Ureter (tissue), 1 donor: ENCODE data around the gene POLR3K. TPM values are rescaled to one million over a fixed set of nuclear protein-coding genes. Genes with fewer than 3 reads are reported as not detected.

Experiments
- total RNA-seq: library from RNA; stranded (reverse); gene quantifications from one replicate; pipeline ENCODE4 v1.2.4, GENCODE V29; 2023
- donor health status: DM: yes; HTN: yes; CAD: no.

Gene POLR3K
- total RNA-seq, 1 donor from 2014 or later = 14.9 TPM

Other genes with a start within 250 kb of the POLR3K start
- gene SNRNP25, start 220 bp upstream of the POLR3K start, total RNA-seq = 16.8 TPM
- gene RHBDF1, start 19.0 kb upstream of the POLR3K start, total RNA-seq = 49.0 TPM
- 38.2 TPM for gene MPG, start 24.6 kb upstream of the POLR3K start, total RNA-seq
- gene NPRL3, start 85.1 kb upstream of the POLR3K start, total RNA-seq = 42.5 TPM
- not detected for gene HBZ, start 99.0 kb upstream of the POLR3K start, total RNA-seq
- not detected for gene HBM, start 112.4 kb upstream of the POLR3K start, total RNA-seq
- gene HBA2, start 119.3 kb upstream of the POLR3K start, total RNA-seq = 88.0 TPM
- 82.1 TPM for gene HBA1, start 123.1 kb upstream of the POLR3K start, total RNA-seq
- not detected for gene HBQ1, start 126.9 kb upstream of the POLR3K start, total RNA-seq
- 85.3 TPM for gene LUC7L, start 175.8 kb upstream of the POLR3K start, total RNA-seq
- gene FAM234A, start 181.2 kb upstream of the POLR3K start, total RNA-seq = 89.4 TPM
- gene RGS11, start 222.3 kb upstream of the POLR3K start, total RNA-seq = 4.5 TPM
- not detected for gene ARHGDIG, start 227.0 kb upstream of the POLR3K start, total RNA-seq
- not detected for gene PDIA2, start 229.6 kb upstream of the POLR3K start, total RNA-seq